Tibial artery (tissue), 4 donors: ENCODE results near the gene VPS11.

Experiments
- DNase-seq, 2 donors: peaks; one replicate each; pipeline ENCODE4 v3.0.0-alpha.2; 2019
- H3K27ac ChIP-seq, 2 donors: fragments of 200-600 bp; sonication (generic) in 1 of 2; 1 replicate in 1 of 2; 2 replicates in 1 of 2; pipeline ENCODE4 v1.5.1; 2018 to 2019; ENCODE audit warnings: mild to moderate bottlenecking in 1 of 2
- H3K27me3 ChIP-seq, 2 donors: fragments of 200-600 bp; sonication (generic) in 1 of 2; one replicate each; pipeline versions ENCODE4 v1.5.1 to v1.6.0; 2016 to 2019
- H3K36me3 ChIP-seq, 3 donors: fragments of 200-600 bp; sonication (generic) in 2 of 3; one replicate each; pipeline ENCODE4 v1.5.1; 2016 to 2019; ENCODE audit warnings: mild to moderate bottlenecking in 2 of 3
- H3K4me1 ChIP-seq, 4 donors: fragments of 200-600 bp; sonication (generic) in 2 of 4; 1 replicate in 3 of 4; 2 replicates in 1 of 4; pipeline ENCODE4 v1.5.1; 2016 to 2019
- H3K4me3 ChIP-seq, 2 donors: fragments of 200-600 bp; sonication (generic) in 1 of 2; 1 replicate in 1 of 2; 2 replicates in 1 of 2; pipeline ENCODE4 v1.5.1; 2018 to 2019; ENCODE audit warnings: mild to moderate bottlenecking in 2 of 2
- H3K9me3 ChIP-seq, 3 donors: fragments of 200-600 bp; sonication (generic) in 1 of 3; one replicate each; pipeline ENCODE4 v1.5.1; 2016 to 2019
- CTCF ChIP-seq, 2 experiments: fragments of 200-600 bp in 1 of 2; fragments of 450-650 bp in 1 of 2; IDR thresholded peaks; one replicate each; pipeline ENCODE4 v1.5.1; 2017 to 2019; ENCODE audit warnings: antibody characterized with exemption in 2 of 2, mild to moderate bottlenecking in 1 of 2, moderate library complexity in 1 of 2
- intact Hi-C: fragments of 100-400 bp; cut with DNase I; formaldehyde crosslinking; loops from one replicate; pipeline ENCODE4 v1.15.0; 2023; ENCODE audit warnings: low total_unique reads

VPS11 gene

GRCh38 chr11:119041821-119042514 lies 25.6 kb upstream of the VPS11 start:
- H3K27ac ChIP-seq: no peak overlapping the region
- intact Hi-C loops: no loop called here
- H3K9me3 ChIP-seq: no peaks in the 10 kb centered on the region
- TF ChIP-seq CTCF (IDR thresholded peaks at IDR 0.05): no peak
- H3K4me3 ChIP-seq: no peak overlapping the region
- no peaks in the 10 kb centered on the region for H3K27me3 ChIP-seq
- H3K4me1 ChIP-seq: no peaks in the 10 kb centered on the region
- no peak for DNase-seq
- peaks cover 14 to 25% (median 21%) of the 10 kb centered on the region in 3 donors for H3K36me3 ChIP-seq

- no peaks in the 10 kb centered on the region for H3K4me1 ChIP-seq
- TF ChIP-seq CTCF (IDR thresholded peaks at IDR 0.05): no peak
- peaks cover 23 to 34% (median 30%) of the 10 kb centered on the region in 3 donors for H3K36me3 ChIP-seq
- no peak overlapping the region for H3K4me3 ChIP-seq
- H3K27me3 ChIP-seq: no peaks in the 10 kb centered on the region
- H3K9me3 ChIP-seq: no peaks in the 10 kb centered on the region
- no peak overlapping the region for H3K27ac ChIP-seq
- DNase-seq: no peak
- intact Hi-C loops: no loop called here
Observed at GRCh38 chr11:119042927-119043326, 24.7 kb upstream of the VPS11 start.

- Histone ChIP-seq H3K36me3 (peaks cover 41 to 52% (median 48%) of the 10 kb centered on the region in 3 donors), H3K27ac (no peak overlapping the region)
Observed at GRCh38 chr11:119044708-119045107, 22.9 kb upstream of the VPS11 start.

GRCh38 chr11:119046489-119046888 lies 21.1 kb upstream of the VPS11 start:
- Histone ChIP-seq H3K4me3 (no peak overlapping the region), H3K27me3 (no peaks in the 10 kb centered on the region), H3K4me1 (no peaks in the 10 kb centered on the region), H3K9me3 (no peaks in the 10 kb centered on the region), H3K36me3 (peaks cover 59 to 70% (median 64%) of the 10 kb centered on the region in 3 donors), H3K27ac (no peak overlapping the region)
- DNase-seq: no peak
- intact Hi-C loops: loop anchor here (5.0 kb wide), 1 partner anchor 374 kb away; no protein-coding TSS in a partner anchor
- no peak for TF ChIP-seq CTCF (IDR thresholded peaks at IDR 0.05)

More at GRCh38 chr11:119044708-119045107, 22.9 kb upstream of the VPS11 start:
- intact Hi-C loops: loop anchor here (2.0 to 5.0 kb wide), 2 partner anchors 40 to 372 kb away; no protein-coding TSS in a partner anchor
- H3K27me3 ChIP-seq: no peaks in the 10 kb centered on the region
- no peak overlapping the region for H3K4me3 ChIP-seq
- no peak for DNase-seq
- H3K9me3 ChIP-seq: no peaks in the 10 kb centered on the region
- no peaks in the 10 kb centered on the region for H3K4me1 ChIP-seq
- no peak for TF ChIP-seq CTCF (IDR thresholded peaks at IDR 0.05)

- peaks cover 66 to 77% (median 71%) of the 10 kb centered on the region in 3 donors for H3K36me3 ChIP-seq
- no peak for TF ChIP-seq CTCF (IDR thresholded peaks at IDR 0.05)
- no peak overlapping the region for H3K4me3 ChIP-seq
- no peaks in the 10 kb centered on the region for H3K4me1 ChIP-seq
- intact Hi-C loops: loop anchor here (5.0 kb wide), 1 partner anchor 375 kb away; no protein-coding TSS in a partner anchor
- DNase-seq: no peak
- no peak overlapping the region for H3K27ac ChIP-seq
- H3K9me3 ChIP-seq: no peaks in the 10 kb centered on the region
- H3K27me3 ChIP-seq: no peaks in the 10 kb centered on the region
Observed at GRCh38 chr11:119047205-119047604, 20.4 kb upstream of the VPS11 start.
